GM19328 (cell line): ENCODE measurements around the gene NLRP14.

Experiments
- ATAC-seq: cut with Tn5 transposase; IDR thresholded peaks from one replicate; pipeline ENCODE4 v1.9.1; 2021; ENCODE audit warnings: mild to moderate bottlenecking, moderate library complexity; ENCODE audit not compliant: unreplicated experiment

The NLRP14 gene

GRCh38 chr11:7020183-7020917 lies at the start of gene NLRP14, which contains the start of gene ZNF214:
Gene NLRP14 (plus strand): TSS chr11:7020479. CDS start chr11:7038587, 18,108 bp downstream.
Gene ZNF214 (minus strand): TSS chr11:7020346. CDS start chr11:7002835, 17,511 bp downstream.
- no peak for ATAC-seq

- ATAC-seq, result no peak
Measured at GRCh38 chr11:6979365-6979764, 40.9 kb upstream of the NLRP14 start.

DNA sequence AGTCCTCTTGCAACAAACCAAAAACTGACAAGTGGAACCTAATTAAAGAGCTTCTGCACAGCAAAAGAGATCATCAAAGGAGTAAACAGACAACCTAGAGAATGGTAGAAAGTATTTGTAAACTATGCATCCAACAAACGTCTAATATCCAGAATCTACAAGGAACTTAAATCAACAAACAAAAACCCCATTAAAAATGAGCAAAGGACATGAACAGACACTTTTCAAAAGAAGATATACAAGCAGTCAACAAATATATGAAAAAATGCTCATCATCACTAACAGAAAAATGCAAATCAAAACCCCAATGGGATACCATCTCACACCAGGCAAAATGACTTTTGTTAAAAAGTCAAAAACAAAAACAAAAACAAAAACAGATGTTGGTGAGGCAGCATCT lies 33.8 kb upstream of the NLRP14 start:
- no peak for ATAC-seq

GRCh38 chr11:6988506-6988905 lies 31.8 kb upstream of the NLRP14 start:
- ATAC-seq, result no peak

DNA sequence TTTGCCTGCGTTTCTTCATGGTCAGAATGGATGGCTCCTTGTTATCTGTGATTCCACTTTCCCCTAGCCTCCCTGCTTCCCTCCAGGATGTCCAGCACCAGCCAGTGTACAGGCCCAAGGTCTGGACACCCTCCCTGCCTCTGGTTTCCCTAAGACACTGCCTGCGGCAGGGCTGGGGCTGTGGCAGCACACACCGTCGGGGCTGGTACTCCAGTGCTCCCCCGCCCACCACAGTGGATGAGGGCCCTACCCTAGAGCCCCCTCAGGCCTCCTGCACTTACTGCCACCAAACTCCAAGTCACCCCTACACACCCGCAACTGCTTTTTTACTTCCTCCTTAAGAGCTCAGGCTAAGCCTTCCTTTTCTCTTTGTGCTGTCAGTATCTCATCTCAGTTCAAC lies 29.1 kb upstream of the NLRP14 start:
- no peak for ATAC-seq

- no peak for ATAC-seq
Measured at GRCh38 chr11:6992026-6992425, 28.3 kb upstream of the NLRP14 start.

DNA sequence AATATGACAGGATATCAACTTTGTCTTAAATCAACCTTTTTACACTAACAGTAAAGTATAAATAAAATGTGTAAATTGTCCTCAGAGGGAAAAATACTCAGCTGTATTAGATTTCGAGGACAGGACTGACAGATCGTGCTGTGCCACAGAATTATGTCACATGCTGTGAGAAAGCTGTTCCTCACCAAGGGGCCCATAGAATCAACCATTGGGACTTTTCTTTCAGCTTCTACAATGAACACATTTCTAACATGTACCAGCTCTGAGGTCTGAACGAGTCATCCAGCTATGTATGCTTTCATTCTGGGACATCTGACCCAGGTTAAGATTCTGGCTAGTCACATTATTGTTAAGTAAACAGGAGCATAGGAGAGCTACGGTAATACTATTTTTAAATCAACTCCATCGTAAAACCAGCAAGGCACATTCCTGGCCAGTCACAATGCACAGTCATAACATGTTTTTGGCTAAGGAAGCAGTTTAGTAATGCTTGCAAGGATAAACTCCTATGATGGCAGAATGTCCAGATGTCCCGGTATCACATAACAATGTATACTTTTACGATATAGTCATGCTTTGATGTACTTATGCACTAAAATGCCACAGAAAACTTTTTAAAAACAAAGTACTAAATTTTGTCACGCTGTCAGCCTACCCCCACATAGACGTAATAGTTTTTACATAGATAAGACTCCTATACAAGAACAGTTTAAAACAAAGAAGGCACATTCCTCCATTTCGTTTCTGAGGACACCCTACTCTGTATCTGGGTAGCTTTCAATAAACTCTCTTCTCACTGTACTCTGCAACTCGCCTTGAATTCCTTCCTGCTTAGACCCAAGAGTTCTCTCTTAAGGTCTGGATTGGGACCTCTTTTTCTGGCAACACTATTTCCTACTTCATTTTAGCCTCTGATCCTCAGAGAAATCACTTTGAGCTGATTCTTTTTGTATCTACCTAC lies 27.5 kb upstream of the NLRP14 start:
- no peak for ATAC-seq

GRCh38 chr11:6995703-6996102 lies 24.6 kb upstream of the NLRP14 start:
- ATAC-seq, result no peak

- no peak for ATAC-seq
Measured at GRCh38 chr11:7004482-7004881, 15.8 kb upstream of the NLRP14 start.

DNA sequence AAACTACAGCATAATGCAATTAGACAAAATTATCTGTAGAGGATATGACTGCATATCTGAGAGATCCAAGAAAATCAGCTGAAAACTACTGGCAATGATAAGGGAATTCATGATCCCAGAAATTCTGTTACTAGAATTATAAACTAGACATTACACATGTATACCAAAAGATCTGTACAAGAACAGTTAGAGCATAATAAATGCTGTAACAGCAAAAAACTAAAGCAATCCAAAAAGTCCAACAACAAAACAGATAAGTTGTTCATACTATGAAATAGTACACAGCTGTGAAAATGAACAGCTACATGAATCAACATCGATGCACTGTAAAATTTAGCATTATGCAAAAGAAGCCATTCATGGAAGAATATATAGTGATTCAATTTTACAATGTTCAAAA lies 6.2 kb upstream of the NLRP14 start:
- no peak for ATAC-seq

DNA sequence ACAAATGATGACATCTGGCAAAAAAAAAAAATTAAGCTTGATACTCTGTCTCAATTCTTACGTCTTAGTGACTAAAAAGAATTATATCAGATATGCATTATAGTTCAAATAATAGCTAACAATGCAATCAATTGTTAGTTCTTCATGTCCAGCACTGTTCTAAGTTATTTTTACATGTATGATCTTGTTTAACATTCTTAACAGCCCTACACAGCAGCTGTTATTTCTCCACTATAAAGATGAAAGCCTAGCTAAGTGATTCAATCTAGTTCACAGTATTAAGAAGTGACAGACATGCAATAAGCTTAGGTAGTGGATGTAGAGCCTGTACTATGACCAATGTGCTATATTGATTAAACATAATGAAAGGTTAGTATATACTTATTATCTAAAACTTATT lies 4.3 kb upstream of the NLRP14 start:
- ATAC-seq, result no peak

GRCh38 chr11:7019500-7020182 lies 638 bp upstream of the NLRP14 start:
- ATAC-seq, result no peak

- ATAC-seq, result no peak
Measured at GRCh38 chr11:7021318-7021717, 1.0 kb downstream of the NLRP14 start.

DNA sequence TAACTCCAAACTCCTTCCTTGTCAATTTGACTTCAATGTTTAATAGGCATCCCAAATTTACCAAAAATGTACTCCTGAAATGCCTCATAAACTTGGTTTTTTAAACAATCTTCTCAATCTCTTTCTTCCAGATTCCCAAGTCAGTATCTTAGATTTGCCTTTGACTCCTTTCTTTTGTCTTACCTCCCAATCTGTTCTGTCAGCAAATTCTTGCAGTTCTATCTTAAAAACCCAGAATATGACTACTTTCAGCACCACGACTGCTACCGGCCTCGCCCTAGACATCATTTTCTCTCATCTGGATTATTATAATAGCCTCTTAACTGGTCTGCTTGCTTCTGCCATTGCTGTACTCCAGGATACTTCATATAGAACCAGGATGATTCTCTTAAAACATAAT lies 7.9 kb downstream of the NLRP14 start:
- ATAC-seq, result no peak

DNA sequence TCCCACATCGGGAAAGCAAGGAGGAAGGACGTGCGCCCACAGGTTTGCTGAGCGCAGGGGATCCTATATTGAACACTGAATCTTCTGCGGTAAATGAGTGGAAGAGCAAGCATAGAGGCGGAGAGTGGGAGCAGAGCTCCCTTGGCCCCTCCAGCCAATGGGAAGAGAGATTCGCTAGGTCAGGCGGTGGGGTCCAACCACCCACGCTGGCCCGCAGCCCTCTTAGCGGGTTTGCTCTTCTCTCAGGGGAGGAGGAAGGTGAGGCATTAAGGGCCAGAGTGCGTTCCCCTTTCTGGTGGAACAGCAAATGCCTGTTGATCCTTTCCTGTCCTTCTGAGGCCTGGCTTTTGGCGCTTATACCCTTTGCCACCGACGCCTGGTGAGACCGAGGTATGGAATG lies 10.6 kb downstream of the NLRP14 start:
- ATAC-seq, result no peak

DNA sequence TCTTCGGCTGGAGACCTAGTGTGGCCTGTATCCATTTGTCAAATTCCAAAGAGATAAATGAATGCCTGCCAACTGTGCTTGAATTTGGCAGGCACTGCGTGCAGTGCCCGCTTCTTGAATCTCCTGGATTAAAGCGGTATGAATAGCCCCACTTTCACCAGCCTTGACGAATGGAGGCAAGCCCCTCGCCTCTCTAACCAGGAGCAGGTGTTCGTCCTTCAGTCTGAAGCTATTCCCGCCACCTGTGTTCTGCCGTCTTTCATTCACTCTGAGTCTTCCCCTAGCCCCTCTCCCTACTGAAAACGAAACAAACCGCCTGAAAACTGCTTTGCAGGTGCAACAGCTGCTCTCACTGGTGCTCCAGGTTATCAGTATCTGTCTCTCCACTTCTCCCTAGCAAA lies 11.2 kb downstream of the NLRP14 start:
- no peak for ATAC-seq

DNA sequence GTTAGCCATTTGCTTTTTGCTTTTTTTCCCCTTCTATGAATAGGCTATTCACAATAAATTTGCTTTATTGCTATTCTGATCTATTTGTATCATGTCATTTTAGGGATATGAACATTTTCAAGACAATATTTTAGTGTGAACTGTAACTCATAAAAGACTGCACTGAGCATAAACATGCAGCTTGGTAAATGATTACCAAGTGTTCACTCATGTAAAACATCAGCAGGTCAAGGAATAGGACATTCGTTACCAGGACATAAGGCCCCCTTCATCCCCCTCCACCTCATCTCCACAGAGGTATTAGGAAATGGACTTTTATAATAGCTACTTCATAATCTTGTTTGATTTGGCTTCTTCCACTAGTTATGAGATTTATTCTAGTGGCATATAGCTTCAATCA lies 12.4 kb downstream of the NLRP14 start:
- no peak for ATAC-seq

- no peak for ATAC-seq
Measured at GRCh38 chr11:7034019-7034418, 13.7 kb downstream of the NLRP14 start.

DNA sequence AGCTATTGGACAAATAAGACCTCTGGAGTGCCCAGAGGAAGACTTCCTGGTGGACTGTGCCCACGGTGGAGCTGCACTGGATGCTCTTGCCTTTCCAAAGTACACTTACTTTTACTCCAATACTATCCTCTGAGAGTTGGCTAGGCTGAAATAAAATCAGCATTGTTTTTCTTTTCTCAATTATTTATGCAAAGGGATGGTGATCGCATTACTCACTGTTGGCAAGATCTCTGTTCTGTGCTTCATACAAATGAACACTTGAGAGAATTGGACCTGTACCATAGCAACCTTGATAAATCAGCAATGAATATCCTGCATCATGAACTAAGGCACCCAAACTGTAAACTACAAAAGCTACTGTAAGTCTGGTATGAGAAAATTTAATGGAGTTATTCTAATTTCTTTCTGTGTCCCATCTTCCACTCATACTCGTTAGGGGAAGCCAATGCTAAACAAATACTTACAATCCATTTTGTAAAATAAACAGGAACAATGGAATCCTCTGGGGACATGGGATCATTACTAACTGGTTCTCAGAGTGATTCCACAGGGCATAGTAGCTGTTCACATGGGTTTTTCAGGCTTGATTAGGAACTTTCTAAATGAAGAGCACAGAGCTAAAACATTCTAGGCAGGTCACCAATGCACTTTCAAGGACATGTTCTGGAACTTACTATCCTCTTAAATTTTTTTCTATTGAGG lies 26.3 kb downstream of the NLRP14 start:
- ATAC-seq, result no peak

GRCh38 chr11:7050191-7050590 lies 29.9 kb downstream of the NLRP14 start:
- no peak for ATAC-seq
